Smooth muscle cell (in vitro differentiated cells): ENCODE results near the gene C1orf159. TPM values are rescaled to one million over a fixed set of nuclear protein-coding genes. Genes with fewer than 3 reads are reported as not detected.
"Not testable (repeated sequence)": the region's sequence is repeated elsewhere in the genome, so short reads cannot be mapped to it uniquely, and the experiment has no call there.

Source experiments
- DNase-seq: peaks from one replicate; lab custom pipeline; 2025; ENCODE audit not compliant: unreplicated experiment; lab: John Stamatoyannopoulos, UW
- H2AFZ ChIP-seq: fragments of 200-600 bp; sonication (generic); 2 replicates; pipeline ENCODE4 v1.6.0; 2016; ENCODE audit warnings: antibody characterized with exemption, low read depth, mild to moderate bottlenecking
- H3F3A ChIP-seq: fragments of 200-600 bp; sonication (generic); 2 replicates; pipeline ENCODE4 v1.6.0; 2017; ENCODE audit warnings: antibody characterized with exemption, low read depth
- H3K27ac ChIP-seq: fragments of 200-600 bp; sonication (generic); 2 replicates; pipeline ENCODE4 v1.5.1; 2016; ENCODE audit warnings: low read depth, mild to moderate bottlenecking
- H3K27me3 ChIP-seq: fragments of 200-600 bp; sonication (generic); 2 replicates; pipeline ENCODE4 v1.6.1; 2016; ENCODE audit warnings: low read depth, mild to moderate bottlenecking
- H3K36me3 ChIP-seq: fragments of 200-600 bp; sonication (generic); 2 replicates; pipeline ENCODE4 v1.5.1; 2016; ENCODE audit warnings: low read depth
- H3K4me1 ChIP-seq: fragments of 200-600 bp; sonication (generic); 2 replicates; pipeline ENCODE4 v1.5.1; 2016; ENCODE audit warnings: low read depth
- H3K4me2 ChIP-seq: fragments of 200-600 bp; sonication (generic); 2 replicates; pipeline ENCODE4 v1.6.0; 2016; ENCODE audit warnings: mild to moderate bottlenecking
- H3K4me3 ChIP-seq: fragments of 200-600 bp; sonication (generic); 2 replicates; pipeline ENCODE4 v1.5.1; 2016; ENCODE audit warnings: mild to moderate bottlenecking
- H3K79me2 ChIP-seq: fragments of 200-600 bp; sonication (generic); 2 replicates; pipeline ENCODE4 v1.6.0; 2016; ENCODE audit warnings: low read depth, mild to moderate bottlenecking
- H3K9ac ChIP-seq: fragments of 200-600 bp; sonication (generic); 2 replicates; pipeline ENCODE4 v1.6.0; 2016; ENCODE audit warnings: low read depth
- H3K9me3 ChIP-seq: fragments of 200-600 bp; sonication (generic); replicated peaks from 2 replicates; pipeline ENCODE4 v1.5.1; 2016; ENCODE audit warnings: low read depth
- H4K20me1 ChIP-seq: fragments of 200-600 bp; sonication (generic); 2 replicates; pipeline ENCODE4 v1.6.0; 2016; ENCODE audit warnings: low read depth
- WGBS: methylation state at CpG from one replicate; pipeline ENCODE4 v1.1.7; 2016; ENCODE audit warnings: low lambda C conversion rate; 5-methylcytosine and 5-hydroxymethylcytosine counted together
- polyA plus RNA-seq: library from polyadenylated mRNA; unstranded; fragments of >200 nt; fragmentation: Nextera tagmentation; extraction: Ambion mirVana; gene quantifications from 2 replicates; pipeline ENCODE4 v1.2.1, GENCODE V29; 2016
- total RNA-seq: library from RNA; depleted of rRNA; stranded (reverse); fragments of >200 nt; gene quantifications from 2 replicates; pipeline ENCODE4 v1.2.3, GENCODE V29; 2014
- TF ChIP-seq, protein P1 (sequence below): fragments of 200-600 bp; sonication (generic); IDR thresholded peaks from 2 replicates; pipeline ENCODE4 v1.5.1; 2017; ENCODE audit warnings: borderline replicate concordance, mild to moderate bottlenecking, antibody characterized with exemption; ENCODE audit not compliant: insufficient read depth, poor library complexity, severe bottlenecking

C1orf159 gene
- total and polyA plus RNA-seq, 2 experiments from 2014 or later = 20.2 to 24.5 TPM

DNA sequence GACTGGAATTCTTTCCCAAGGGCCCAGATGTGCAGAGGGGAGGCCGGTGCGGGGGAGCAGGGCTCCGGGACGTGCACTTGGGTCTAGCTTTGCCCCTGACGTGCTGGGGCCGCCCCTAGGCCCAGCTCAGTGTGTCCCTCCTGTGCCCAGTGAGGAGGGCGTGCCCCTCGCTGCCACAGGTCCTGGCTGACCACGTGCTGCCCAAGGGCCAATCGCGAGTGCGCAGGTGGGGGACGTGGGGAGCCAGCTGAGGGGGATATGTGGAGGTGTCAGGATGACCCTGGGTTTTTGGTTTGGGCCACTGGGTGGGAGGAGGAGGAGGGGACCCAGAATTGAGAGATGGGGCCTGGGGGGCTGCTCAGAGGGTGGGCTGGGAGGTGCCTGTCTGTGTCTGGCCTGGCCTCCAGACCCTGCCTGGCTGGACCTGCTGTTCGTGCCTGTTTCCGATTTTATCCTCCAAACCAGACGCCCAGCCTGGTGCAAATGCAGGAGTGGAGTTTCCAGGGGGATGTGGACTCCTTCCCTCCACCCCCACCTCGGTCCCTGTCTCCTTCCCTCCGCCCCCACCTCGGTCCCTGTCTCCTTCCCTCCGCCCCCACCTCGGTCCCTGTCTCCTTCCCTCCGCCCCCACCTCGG, 35.6 kb downstream of the C1orf159 start:
- peak overlapping the region; percentile 41 for H3K4me3 ChIP-seq
- H2AFZ ChIP-seq = no peak overlapping the region
- H3F3A ChIP-seq = no peaks in the 10 kb centered on the region
- no peaks in the 10 kb centered on the region for H3K9me3 ChIP-seq
- peak overlapping the region; percentile 23 for H3K9ac ChIP-seq
- no peaks in the 10 kb centered on the region for H3K27me3 ChIP-seq
- peaks cover 5% of the 10 kb centered on the region for H3K4me1 ChIP-seq
- no peaks in the 10 kb centered on the region for H3K79me2 ChIP-seq
- peak overlapping the region; percentile 70 for H3K27ac ChIP-seq
- H4K20me1 ChIP-seq = no peaks in the 10 kb centered on the region
- DNase-seq = peak; percentile 51
- peak overlapping the region; percentile 82 for H3K4me2 ChIP-seq
- TF ChIP-seq, protein P1, sequence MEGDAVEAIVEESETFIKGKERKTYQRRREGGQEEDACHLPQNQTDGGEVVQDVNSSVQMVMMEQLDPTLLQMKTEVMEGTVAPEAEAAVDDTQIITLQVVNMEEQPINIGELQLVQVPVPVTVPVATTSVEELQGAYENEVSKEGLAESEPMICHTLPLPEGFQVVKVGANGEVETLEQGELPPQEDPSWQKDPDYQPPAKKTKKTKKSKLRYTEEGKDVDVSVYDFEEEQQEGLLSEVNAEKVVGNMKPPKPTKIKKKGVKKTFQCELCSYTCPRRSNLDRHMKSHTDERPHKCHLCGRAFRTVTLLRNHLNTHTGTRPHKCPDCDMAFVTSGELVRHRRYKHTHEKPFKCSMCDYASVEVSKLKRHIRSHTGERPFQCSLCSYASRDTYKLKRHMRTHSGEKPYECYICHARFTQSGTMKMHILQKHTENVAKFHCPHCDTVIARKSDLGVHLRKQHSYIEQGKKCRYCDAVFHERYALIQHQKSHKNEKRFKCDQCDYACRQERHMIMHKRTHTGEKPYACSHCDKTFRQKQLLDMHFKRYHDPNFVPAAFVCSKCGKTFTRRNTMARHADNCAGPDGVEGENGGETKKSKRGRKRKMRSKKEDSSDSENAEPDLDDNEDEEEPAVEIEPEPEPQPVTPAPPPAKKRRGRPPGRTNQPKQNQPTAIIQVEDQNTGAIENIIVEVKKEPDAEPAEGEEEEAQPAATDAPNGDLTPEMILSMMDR = no peak
- 0% methylated on average over 13 of the region's 23 CpGs for WGBS
- no peaks in the 10 kb centered on the region for H3K36me3 ChIP-seq

- WGBS = 5% methylated on average over 24 of the region's 38 CpGs
- peak overlapping the region; percentile 41 for H3K4me3 ChIP-seq
Measured at GRCh38 chr1:1079408-1080121, 36.3 kb downstream of the C1orf159 start.

GRCh38 chr1:1077396-1077795, 38.5 kb downstream of the C1orf159 start:
- not testable (repeated sequence) for H3K27ac ChIP-seq, H3K79me2 ChIP-seq, H4K20me1 ChIP-seq, H3K9me3 ChIP-seq, H3K9ac ChIP-seq, H3K4me2 ChIP-seq, H2AFZ ChIP-seq, H3K4me3 ChIP-seq, H3K36me3 ChIP-seq, H3K4me1 ChIP-seq, H3K27me3 ChIP-seq, DNase-seq, H3F3A ChIP-seq
- WGBS = no CpG with 5 or more reads among the region's 21 CpGs

More at GRCh38 chr1:1079408-1080121, 36.3 kb downstream of the C1orf159 start:
- peak overlapping the region; percentile 70 for H3K27ac ChIP-seq
- H3K27me3 ChIP-seq = no peaks in the 10 kb centered on the region
- no peaks in the 10 kb centered on the region for H3F3A ChIP-seq
- H3K4me1 ChIP-seq = peaks cover 5% of the 10 kb centered on the region
- no peaks in the 10 kb centered on the region for H3K9me3 ChIP-seq
- peak overlapping the region; percentile 82 for H3K4me2 ChIP-seq
- H4K20me1 ChIP-seq = no peaks in the 10 kb centered on the region
- TF ChIP-seq, protein P1 = no peak
- DNase-seq = peak; percentile 51
- H2AFZ ChIP-seq = no peak overlapping the region
- H3K36me3 ChIP-seq = no peaks in the 10 kb centered on the region
- peak overlapping the region; percentile 23 for H3K9ac ChIP-seq
- H3K79me2 ChIP-seq = no peaks in the 10 kb centered on the region

GRCh38 chr1:1075148-1075935, 40.5 kb downstream of the C1orf159 start:
- Histone ChIP-seq H3K79me2 (no peaks in the 10 kb centered on the region), H2AFZ (no peak overlapping the region), H3K27me3 (no peaks in the 10 kb centered on the region), H3K36me3 (no peaks in the 10 kb centered on the region), H3F3A (no peaks in the 10 kb centered on the region), H3K9me3 (no peaks in the 10 kb centered on the region), H4K20me1 (no peaks in the 10 kb centered on the region), H3K4me2 (no peak overlapping the region), H3K9ac (no peak overlapping the region), H3K27ac (no peak overlapping the region), H3K4me3 (no peak overlapping the region), H3K4me1 (peaks cover 5% of the 10 kb centered on the region)
- 83% methylated on average over 16 of the region's 21 CpGs for WGBS
- no peak for DNase-seq
- TF ChIP-seq, protein P1 = no peak
